ENCODE data around the gene LRRC4C.

The LRRC4C gene

DNA sequence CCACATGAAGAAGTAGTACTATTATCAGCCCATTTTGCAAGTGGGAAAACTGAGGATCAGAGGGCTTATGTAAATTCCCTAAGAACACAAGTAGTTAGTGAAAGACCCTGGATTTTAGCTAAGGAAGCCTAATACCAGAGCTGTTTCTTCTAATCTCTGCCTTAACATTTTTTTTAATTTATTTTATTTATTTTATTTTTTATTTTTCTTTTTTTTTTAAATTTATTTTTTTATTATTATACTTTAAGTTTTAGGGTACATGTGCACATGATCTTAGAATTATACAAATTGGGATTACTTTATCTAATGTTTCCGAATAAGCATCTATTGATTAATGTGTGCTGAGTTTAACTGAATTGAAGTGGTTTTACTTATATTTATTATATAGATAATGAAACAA lies 1015.3 kb downstream of the LRRC4C start:
- no peak for DNase-seq (ENCODE audit: low spot score)

DNA sequence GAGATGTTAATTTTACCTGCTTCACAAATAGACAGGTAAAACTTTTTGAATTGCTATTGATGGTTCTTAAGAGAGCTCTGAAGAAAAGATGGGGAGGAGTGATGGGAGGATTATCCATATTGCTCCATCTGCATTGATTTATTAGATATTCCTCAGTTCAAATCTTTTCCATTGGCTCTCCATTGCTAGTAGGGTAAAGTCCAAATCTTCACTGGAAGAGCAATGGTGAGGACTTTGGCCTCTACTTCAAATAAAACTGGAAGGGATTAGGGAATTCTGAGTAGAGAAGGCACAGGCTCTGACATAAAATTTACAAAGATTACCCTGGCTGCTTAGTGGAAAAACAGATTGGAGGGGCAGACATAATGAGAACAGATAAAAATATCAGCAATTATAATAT lies 1024.1 kb downstream of the LRRC4C start:
- no peak for DNase-seq (ENCODE audit: low spot score)

DNA sequence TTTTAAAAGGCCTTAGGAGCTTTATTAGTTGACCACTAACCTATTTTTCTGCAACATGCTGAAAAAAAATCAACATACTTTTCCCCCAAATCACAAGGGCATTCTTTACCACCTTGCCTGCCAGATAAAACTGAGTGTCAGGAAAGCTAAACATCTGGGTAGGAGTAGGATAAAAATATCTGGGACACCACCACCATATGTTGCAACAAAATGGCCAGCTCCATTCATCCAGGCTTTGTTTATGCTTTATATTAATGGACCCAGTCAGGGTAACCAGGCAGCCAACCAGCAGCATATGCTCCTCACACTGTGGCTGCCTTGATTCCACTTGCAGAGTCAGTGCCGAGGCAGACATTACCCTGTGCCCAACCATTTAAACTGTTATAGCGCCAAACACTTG lies 1024.5 kb downstream of the LRRC4C start:
- DNase-seq (ENCODE audit: low spot score), result no peak

DNA sequence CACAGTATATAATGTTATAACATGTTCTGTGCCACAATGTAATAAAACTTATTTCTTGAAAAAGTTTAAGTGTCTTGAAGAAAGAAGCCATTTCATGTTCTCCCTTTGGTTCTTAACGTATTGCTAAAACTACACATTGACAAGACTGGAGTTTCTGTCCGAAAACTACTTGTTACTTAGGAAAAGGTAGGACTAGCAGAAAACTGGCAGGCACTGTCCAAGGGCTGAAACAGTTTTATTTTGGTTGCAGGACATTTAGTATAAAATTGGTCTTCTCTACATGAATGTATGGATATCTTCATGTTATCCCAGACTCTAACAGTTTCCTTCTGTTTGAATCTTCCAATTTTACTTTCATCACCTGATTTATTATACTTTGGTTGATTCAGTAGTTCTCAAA lies 1027.1 kb downstream of the LRRC4C start:
- no peak for DNase-seq (ENCODE audit: low spot score)

DNA sequence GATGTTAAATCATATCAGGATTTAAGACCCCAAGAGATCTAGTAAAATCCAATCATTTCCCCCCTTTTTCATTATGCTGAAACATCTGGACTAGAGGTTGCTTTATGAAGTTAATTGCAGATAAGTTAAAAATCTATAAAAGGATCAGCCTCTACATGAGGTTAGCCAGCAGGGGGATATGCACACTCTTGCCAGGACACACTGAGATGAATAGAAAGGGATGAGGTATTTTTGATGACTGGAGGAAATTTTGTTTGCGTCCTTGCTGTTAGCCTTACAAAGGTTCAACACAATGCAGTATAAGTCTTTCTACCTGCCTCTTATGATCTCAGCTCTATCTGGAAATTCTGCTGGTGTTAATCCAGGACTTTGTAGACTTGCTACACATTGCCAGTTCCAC lies 1034.3 kb downstream of the LRRC4C start:
- DNase-seq (ENCODE audit: low spot score), result no peak

DNA sequence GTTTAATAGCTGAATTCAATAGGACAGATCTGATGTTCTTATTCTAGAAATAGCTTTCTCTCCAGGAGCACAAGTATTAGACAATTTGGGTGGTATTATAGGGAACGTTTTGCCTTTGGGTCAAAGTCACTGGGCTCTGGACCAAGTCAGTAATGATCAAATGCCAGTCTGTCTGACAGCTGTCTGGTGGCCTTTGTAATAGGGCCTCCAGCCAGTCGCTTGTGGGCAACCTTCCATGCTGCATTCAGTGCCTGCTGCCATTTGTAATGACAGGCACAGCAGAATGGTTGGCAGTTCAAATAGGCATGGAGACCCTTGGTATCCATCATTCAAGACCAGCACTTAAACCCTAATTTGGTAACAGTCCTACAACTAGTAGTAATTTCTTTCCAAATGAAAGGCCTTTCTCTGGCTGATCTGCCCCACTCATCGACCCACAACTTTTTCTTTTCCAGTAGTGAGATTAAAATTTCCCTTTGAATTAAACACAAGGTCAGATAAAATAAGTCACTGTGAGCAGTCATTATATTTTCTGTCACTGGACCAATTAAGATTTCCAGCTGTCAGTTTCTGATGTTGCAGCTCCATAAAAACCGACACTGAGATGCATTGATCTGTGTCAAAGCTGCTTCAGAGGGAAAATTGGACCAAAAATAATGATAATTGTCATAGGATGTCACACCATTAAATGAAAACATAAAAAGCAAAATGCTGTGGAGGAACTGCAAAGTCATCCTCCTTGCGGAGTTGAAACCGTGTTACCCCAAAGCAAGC lies 1038.1 kb downstream of the LRRC4C start:
- no peak for DNase-seq (ENCODE audit: low spot score)

DNA sequence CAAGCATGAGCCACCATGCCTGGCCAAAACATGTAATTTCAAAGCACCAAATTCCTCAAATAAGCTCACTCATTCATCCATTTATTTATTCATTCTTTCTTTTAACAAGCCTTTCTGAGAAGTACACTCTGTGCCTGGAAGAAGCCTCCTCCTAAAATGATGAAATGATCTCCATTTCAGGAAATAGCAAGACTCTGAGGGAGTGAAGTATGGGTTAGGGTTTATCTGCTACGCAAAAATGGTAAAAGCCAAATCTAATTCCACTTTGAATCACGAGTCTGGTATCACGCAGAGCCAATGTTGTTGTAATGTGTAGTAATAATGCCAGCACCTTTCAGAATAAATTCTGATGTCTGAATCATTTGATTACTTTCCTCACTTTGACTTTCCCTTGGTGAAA lies 1041.8 kb downstream of the LRRC4C start:
- no peak for DNase-seq (ENCODE audit: low spot score)

DNA sequence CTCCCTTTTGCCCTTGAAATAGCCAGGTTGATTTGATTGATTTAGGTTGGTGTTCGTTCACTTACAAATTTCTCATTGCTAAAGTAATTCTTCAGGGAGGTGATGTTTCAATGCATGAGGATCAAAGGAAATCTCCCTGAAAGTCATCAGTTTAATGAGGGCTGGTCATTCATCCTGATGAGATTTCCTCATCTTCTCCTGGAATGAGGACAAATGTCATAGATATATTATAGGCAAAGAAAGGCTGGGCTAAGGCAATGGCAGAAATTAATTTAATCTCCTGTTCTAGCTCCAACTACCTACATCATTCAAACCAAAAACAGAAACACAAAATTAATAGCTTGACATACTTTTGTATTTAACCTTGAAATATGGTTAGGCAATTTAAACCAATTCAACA lies 1052.1 kb downstream of the LRRC4C start:
- DNase-seq (ENCODE audit: low spot score), result no peak

DNA sequence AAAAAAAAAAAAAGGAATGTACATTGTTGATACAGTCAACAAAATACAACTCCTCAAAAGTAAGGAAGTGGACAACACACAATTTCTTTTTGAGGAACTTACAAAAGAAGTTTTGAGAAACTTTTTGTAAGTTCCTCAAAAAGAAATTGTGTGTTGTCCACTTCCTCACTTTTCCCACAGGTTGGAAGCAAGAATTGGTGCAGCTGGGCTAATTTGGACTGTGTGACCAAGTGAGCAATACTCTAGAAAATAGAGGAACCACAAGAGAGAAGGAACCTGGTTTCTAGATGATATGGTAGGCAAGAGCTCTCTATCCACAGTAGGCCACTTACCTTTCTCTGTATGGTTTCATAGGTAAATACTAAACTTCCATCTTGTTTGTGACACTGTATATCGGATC lies 1053.8 kb downstream of the LRRC4C start:
- DNase-seq (ENCODE audit: low spot score), result no peak

DNA sequence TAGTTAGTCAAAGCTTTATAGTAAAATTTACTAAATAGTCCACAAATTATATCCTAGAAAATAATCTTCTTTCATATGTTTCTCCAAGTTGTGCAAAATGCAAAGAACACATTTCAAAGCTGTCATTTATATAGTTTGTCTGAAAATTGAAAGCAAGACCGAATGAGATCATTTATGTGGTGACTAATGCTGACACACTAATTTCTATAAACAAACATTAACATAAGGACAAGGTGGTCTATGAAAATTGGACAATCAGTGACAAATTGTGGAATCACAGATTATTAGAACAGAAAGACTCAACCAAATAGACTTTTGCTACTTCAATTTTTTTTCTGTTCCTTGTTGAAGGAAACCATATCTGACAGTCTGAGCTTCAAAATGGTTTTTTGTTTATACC lies 1056.1 kb downstream of the LRRC4C start:
- DNase-seq (ENCODE audit: low spot score), result no peak

DNA sequence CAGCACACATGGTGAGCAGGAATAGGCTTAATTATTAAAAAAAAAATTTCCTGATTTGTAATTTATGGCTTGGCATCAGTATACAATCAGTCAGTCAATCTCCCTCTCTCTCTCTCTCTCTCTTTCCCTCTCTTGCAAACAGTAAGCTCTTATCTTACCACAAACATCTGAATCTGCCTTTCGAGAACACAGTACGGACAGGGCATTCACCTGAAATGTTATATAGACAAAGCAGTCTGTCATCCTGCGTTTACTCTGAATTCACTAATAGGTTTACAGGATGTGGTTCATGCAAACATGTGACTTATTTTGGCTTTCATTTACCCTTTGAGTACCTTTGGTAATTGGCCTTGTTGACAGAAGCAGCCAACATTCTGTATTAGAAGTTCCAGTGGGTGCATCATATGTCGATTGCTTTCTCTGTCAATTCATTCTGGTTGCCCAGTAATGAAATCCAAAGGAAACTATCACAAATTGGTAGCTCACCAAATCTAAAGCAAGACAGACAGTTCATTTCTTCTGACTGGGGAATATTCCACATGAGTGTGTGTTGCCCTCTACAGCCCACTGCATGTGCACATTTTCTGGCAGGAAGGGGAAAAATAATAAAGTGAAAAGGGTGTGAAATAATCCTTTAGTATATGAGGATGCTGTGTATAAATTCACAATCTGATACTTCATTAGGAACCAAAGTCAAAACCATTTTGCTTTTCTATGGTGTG lies 1058.2 kb downstream of the LRRC4C start:
- DNase-seq (ENCODE audit: low spot score), result no peak

DNA sequence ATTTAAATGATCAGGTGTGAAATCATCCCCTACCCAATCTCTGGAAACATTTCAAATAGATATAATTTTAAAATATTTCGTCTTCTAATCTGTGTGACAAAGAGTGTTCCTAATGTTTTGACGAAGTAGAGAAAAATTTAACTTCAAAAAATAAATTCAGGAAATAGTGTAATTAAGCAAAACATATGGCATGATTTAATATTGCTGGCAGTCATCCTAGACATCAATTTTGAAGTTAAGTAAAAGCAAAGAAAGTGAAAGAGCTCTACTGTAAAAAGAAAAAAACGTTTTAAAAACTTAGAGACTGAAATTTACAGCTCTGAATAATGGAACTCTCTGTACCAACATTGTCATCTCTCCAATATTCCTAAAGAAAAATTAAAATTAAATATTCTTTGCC lies 1062.3 kb downstream of the LRRC4C start:
- no peak for DNase-seq (ENCODE audit: low spot score)

DNA sequence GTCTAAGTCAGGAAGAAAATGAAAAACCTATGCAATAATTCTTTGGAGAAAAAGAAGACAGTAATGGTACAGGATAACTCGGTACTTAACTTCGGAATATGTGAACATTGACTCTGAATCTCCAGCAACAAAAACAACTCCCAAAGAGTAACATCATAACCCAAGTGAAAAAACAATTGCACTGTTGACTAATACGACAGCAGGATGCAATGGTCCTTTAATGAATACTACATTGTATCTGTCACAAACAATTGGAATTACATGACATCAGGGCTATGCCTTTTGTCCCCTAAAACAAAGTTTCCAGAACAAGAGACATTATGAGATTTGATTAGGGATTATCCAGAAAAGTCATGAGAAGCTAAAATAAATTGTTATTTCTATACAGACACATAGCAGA lies 1065.9 kb downstream of the LRRC4C start:
- no peak for DNase-seq (ENCODE audit: low spot score)

DNA sequence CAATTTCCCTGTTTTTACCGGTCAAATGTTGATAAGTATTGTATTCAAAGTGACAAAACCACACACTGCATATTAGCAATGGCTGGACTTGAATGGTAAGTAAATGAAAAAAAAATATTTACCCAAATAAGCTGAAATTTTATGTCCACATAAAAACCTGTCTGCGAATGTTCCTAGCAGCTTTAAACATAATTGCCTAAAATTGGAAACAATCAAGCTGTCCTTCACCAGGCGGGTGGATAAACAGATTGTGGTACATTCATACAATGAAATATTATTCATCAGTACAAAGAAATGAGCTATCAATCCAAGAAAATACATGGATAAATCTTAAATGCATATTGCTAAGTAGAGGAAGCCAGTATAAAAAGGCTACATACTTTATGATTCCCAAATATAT lies 1067.8 kb downstream of the LRRC4C start:
- DNase-seq (ENCODE audit: low spot score), result no peak

DNA sequence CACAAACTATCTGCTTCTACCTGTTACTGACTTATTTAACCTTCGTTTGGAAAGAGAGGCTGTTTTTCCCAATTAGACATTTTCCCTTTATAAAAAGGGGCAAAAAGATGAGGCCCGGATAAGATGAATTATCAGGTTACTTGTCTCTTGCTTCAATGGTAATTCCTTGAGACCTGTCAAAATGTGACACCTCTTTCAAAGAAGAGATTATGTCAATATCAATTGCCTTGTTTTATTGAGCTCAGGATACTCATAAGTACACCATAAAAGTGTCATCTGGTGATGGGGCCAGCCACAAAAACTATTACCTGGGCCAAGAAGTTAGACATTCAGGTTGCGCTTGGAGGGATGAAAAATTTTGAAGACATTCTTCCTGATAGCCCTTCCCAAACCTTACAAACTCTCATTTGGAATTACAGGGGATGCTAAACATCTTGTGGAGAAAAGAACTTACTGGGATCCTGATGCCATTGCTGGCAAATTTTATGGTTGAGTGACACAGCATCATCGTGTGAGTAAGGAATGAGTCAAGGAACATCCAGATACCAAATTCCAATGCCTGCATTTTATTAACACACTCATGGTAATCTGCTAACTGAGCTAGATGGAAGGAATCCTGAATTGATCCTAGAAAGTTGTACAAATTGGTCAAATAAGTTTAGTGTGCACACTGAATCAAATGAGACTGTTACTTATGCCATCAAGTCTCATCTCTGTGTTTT lies 1071.2 kb downstream of the LRRC4C start:
- peak; percentile 48 for DNase-seq (ENCODE audit: low spot score)

DNA sequence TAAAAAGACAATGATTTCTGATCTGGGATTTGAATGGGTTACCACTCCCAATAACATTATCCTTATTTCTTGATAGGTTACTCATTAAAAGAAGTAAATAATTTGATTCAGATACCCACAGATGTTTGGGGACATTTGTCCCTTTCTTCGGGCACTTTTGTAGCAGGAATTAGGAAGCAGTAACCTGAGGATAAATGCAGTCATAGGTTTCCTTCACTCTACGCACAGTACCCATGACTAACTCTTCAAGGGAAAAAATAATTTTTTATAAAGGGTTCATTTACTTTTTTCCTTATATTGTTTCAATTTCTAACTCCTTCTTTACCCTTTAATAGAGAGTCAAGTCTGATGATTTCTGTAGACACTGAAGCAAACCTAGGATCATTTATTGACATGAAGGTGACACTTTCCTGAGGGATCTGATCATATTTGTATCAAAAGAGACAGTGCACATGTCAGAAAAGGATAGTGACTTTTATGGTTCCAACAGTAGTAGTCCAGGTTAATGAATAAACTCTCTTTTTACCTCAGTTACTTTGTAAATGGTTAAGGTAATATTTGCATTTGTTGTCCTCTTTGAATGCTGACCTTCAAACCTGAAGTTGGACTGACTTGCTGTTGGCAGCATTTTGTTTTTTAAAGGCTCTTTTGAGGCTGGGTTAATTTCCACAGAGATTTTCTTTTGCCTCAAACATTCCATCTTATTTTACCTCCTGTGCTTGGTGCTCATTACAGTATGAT lies 1072.0 kb downstream of the LRRC4C start:
- no peak for DNase-seq (ENCODE audit: low spot score)

DNA sequence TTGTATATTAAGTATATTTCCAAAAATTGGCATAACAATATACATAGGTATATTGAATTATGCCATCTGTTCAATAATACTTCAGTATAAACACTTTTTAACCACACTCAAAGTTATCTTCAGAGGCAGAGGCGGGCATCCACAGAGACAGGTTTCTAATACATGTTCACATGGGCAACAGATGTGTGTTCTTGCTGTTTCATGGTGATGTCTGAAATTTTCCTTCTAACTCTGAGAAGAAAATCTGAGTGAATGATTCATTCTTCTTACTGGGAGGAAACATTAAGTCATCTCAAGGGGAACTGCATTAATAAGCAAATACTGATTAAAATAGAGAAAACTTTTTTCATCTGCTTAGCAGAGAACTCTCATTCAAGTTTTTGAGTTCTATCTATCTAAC lies 1074.5 kb downstream of the LRRC4C start:
- DNase-seq (ENCODE audit: low spot score), result no peak

DNA sequence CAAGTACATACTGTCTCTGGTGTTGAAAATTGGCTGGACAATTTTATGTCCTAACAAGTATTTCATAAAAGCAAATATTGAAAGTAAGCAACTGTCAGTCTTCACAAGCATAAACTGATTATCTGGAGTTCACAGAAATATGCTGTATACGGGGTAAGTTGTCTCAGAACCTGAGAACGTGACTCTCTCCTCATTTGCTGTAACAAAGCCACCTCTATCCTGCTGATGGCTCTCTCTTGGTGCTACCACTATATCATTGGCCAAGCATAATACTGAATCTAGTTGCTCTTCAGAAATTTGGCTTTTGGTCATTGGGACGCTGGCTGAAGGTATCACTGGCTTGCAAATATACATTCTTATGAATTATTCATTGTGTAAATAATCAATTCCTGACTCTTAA lies 1078.0 kb downstream of the LRRC4C start:
- DNase-seq (ENCODE audit: low spot score), result no peak

DNA sequence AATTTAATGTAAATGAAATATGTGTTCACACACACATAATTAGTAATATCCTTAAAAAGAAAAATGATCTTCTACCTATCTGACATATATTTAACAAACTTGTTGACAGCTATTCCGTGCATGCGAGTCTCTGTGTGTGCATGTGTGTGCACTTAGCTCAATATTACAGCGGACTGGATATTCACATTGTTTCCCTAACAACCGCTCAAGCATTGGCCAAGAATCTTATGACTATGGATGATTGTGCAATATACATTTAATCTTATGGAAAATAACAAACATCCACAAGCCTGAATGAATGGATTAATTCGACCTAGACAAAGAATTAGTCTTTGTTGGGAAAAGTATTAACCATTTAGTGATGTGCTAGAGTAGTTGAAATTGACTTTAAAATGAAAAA lies 1078.6 kb downstream of the LRRC4C start:
- DNase-seq (ENCODE audit: low spot score), result no peak

DNA sequence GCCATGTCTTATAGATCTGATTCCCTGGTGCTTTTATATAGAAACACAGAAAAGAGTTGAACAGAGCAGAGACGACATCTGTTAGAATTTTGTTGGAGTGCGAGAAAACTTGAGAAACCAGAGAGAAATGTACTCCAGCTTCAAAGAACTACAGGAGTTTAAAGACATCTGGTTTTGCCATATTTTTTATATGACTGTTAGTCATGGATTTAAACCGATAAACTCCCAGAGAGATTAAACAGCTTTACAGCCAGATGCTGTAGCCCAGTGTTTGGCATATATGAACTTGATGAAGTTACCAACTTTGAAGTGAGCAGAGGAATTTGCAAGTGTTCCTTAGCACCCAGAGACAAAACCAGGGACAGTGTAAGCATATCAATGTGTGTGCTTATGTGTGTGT lies 1083.1 kb downstream of the LRRC4C start:
- no peak for DNase-seq (ENCODE audit: low spot score)

DNA sequence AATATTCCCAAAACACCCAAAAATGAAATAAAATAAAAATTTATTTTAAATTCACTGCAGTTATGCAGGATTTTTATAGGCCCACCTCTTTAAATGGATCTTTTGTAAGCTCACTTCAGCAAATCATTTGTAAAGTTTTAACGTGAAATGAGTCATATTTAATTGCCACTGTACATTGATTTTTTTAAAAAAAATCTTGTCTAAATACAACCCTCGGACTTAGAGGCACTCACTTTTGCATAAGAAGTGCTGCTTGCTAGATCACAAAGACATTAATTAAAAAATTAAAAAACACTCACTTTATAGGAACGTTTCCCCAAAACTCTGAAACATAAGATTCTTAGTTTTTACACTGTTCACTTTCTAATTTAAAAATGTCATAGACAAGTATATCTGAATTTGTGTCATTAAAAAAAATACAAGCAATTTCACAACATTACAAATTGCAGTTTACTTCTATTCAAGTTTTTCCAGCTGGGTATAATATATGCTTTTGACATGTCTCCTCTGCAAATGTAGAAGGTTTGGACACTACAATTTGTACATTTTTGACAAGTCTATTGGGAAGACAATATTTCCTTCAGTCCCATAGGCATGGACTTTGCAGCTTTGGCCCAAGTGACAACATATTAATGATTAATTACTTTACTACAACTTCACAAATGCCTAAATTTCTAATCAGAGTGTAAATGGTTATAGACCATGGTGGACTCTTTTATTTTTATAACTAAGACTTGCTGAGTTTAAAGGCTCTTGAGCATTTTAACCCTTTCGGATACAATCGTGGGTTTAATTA lies 1088.4 kb downstream of the LRRC4C start:
- DNase-seq (ENCODE audit: low spot score), result no peak

Data from RKO (cell line).